Measurements from ENCODE around the gene DHODH.

DNA sequence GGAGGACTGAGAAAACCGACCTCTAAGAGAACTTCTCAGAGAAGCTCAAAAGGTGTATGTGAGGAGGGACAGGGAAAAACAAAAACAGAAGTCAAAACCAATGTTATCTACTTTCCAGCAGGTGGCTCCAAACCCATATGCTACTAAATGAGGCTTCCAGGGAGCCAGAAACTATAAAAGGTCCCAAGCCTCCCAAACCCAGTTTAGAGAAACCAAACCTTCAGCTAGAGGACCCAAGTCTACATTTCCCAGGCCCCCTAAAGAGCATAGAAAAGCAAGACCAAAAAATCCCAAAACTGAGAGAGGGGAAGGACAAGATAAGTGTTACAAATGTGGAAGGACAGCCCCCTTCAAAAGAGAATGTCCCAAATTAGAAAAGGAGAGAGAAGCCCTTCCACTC lies 58.2 kb downstream of the DHODH start:
- TF ChIP-seq, protein P1, sequence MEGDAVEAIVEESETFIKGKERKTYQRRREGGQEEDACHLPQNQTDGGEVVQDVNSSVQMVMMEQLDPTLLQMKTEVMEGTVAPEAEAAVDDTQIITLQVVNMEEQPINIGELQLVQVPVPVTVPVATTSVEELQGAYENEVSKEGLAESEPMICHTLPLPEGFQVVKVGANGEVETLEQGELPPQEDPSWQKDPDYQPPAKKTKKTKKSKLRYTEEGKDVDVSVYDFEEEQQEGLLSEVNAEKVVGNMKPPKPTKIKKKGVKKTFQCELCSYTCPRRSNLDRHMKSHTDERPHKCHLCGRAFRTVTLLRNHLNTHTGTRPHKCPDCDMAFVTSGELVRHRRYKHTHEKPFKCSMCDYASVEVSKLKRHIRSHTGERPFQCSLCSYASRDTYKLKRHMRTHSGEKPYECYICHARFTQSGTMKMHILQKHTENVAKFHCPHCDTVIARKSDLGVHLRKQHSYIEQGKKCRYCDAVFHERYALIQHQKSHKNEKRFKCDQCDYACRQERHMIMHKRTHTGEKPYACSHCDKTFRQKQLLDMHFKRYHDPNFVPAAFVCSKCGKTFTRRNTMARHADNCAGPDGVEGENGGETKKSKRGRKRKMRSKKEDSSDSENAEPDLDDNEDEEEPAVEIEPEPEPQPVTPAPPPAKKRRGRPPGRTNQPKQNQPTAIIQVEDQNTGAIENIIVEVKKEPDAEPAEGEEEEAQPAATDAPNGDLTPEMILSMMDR (IDR thresholded peaks at IDR 0.05) = peak in 2 of 4 experiments; percentile 23 to 24
- TF ChIP-seq POLR2A (IDR thresholded peaks at IDR 0.05) = no peak

Data from sigmoid colon (tissue), 3 donors.